ENCODE data around the gene SLC66A2. TPM values are rescaled to one million over a fixed set of nuclear protein-coding genes. Genes with fewer than 3 reads are reported as not detected.

The SLC66A2 gene
- total RNA-seq, 1 donor from 2014 or later = 52.9 TPM

DNA sequence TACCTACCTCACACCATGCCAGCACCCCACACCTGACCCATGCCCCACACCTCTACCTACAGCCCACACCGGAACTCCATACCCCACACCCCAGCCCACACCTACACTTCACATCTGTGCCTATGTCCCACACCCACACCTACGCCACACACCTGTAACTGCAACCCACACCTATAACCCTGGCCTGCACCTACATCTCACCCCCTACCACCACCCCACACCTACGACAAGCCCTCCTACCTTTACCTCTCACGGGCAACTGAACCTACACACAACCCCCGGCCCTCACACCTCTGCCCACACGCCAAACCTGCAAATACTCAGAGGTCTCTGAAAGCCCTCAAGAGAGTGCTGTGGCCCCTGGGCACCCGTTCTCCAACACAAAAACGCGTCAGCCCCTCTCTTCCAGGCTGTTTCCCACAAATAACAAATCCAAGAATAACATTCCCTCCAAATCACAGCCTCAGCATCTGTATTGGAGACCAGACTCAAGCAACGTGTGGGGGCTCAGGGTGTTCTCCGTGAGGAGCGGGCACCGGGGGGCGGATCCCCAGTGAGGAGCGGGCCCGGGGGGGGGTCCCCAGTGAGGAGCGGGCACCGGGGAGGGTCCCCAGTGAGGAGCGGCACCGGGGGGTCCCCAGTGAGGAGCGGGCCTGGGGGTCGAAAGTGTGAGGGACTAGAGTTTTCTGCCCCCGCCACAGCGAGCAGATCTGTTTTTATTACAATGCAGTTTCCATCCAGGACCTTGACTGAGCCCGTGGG lies 33.4 kb downstream of the SLC66A2 start:
- Histone ChIP-seq H3K27ac (no peak overlapping the region), H3K4me3 (no peak overlapping the region), H3K4me1 (no peaks in the 10 kb centered on the region), H3K36me3 (peaks cover 34 to 67% of the 10 kb centered on the region in 2 donors), H3K9me3 (no peaks in the 10 kb centered on the region), H3K27me3 (no peaks in the 10 kb centered on the region)
- no peak for TF ChIP-seq CTCF (IDR thresholded peaks at IDR 0.05)
- intact Hi-C loops (cut with DNase I) = no loop called here
- DNase-seq (ENCODE audit: low spot score in 2 of 2) = peak in 1 of 2 donors; percentile 25

GRCh38 chr18:79917169-79917852 lies 34.1 kb downstream of the SLC66A2 start:
- intact Hi-C loops (cut with DNase I) = no loop called here
- no peak for TF ChIP-seq CTCF (IDR thresholded peaks at IDR 0.05)
- Histone ChIP-seq H3K27me3 (no peaks in the 10 kb centered on the region), H3K4me3 (no peak overlapping the region), H3K27ac (no peak overlapping the region), H3K4me1 (no peaks in the 10 kb centered on the region), H3K36me3 (peaks cover 34 to 68% of the 10 kb centered on the region in 2 donors), H3K9me3 (no peaks in the 10 kb centered on the region)
- DNase-seq (ENCODE audit: low spot score in 2 of 2) = no peak

DNA sequence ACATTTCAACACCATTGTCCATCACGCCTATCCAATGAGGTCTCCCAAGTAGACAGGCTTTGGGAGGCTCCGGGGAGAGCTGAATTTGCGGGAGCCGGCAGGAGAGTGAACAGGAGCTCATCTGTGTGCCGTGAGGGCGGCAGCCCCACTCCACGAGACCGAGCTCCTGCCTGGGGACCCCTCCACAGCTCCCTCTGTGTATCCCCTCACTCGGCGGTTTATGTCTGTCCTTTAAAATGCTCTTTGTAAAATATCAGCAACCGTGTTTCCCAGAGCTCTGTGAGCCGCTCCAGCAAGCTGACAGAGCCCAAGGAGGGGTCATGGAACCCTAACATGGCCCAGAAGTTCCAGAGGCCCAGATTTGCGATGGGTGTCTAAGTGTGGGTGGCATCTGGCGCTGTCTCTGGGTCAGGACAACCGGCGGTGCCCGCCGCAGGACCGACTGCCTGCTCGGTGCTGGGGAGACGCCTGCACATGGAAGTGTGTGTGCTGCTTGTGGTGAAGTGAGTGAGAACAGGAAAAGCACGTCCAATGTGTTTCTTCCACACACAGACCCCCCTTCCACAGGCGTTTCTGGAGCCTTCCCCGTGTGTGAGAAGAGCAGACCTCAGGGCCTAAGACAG lies 34.8 kb downstream of the SLC66A2 start:
- Histone ChIP-seq H3K36me3 (peaks cover 34 to 68% of the 10 kb centered on the region in 2 donors), H3K4me3 (no peak overlapping the region), H3K27ac (no peak overlapping the region), H3K27me3 (no peaks in the 10 kb centered on the region), H3K9me3 (no peaks in the 10 kb centered on the region), H3K4me1 (no peaks in the 10 kb centered on the region)
- no peak for DNase-seq (ENCODE audit: low spot score in 2 of 2)
- intact Hi-C loops (cut with DNase I) = no loop called here
- TF ChIP-seq CTCF (IDR thresholded peaks at IDR 0.05) = no peak

DNA sequence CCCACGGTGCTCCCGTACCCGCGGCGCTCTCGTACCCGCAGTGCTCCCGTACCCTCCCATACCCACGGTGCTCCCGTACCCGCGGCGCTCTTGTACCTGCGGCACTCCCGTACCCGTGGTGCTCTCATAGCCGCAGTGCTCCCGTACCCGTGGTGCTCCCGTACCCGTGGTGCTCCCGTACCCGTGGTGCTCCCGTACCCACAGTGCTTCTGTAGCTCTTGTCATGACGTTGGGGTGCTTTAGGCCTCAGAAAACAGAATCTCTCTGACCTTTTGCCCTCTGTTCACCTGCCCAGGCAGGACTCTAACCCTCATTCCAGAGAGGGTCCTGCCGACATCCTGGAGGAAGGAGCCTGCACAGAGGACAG lies 35.3 kb downstream of the SLC66A2 start:
- H3K36me3 ChIP-seq = peaks cover 34 to 68% of the 10 kb centered on the region in 2 donors
- TF ChIP-seq CTCF (IDR thresholded peaks at IDR 0.05) = no peak
- no peak overlapping the region for H3K4me3 ChIP-seq
- no peaks in the 10 kb centered on the region for H3K9me3 ChIP-seq
- intact Hi-C loops (cut with DNase I) = no loop called here
- no peaks in the 10 kb centered on the region for H3K4me1 ChIP-seq
- H3K27ac ChIP-seq = no peak overlapping the region
- H3K27me3 ChIP-seq = no peaks in the 10 kb centered on the region
- no peak for DNase-seq (ENCODE audit: low spot score in 2 of 2)

DNA sequence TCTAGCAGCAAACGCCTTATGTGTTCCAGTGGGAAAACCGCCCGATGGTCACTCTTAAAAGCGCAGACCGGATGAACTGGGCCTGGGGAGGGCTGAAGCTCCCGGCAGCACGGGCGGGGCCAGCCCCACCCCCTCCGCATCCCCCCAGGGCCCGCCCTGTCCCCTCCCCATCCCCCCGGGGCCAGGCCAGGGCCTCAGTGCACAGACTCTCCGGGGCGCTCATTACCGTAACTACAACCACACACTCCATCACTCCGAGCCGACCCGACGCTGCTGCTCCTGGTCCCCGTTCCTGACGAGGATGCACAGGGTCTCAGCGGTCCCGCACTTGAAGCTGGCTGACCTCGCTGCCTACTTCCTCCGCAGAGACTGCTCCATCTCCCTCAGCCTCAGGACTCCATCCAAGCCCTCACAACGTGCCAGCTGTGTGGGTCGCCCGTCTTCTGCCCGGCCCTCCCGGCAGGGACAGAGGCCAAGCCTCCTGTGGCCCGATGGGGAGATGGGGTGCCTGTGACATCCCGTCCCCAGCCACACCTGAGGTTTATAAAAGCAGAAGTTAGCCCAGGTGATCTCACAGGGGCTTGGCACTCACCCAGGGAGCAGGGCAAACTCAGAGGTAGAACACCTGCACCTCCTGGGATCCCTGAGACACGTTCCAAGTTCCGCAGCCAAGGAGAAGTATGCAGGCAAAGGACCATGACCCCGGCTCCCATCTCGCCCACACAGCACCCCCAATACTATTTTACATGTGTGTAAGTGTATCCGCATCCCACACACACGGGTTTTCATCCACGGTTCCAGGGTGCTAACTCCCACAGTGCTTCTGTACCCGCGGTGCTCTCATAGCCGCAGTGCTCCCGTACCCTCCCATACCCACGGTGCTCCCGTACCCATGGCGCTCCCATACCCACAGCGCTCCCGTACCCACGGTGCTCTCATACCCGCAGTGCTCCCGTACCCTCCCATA lies 36.0 kb downstream of the SLC66A2 start:
- Histone ChIP-seq H3K4me1 (no peaks in the 10 kb centered on the region), H3K9me3 (no peaks in the 10 kb centered on the region), H3K36me3 (peaks cover 34 to 68% of the 10 kb centered on the region in 2 donors), H3K27me3 (no peaks in the 10 kb centered on the region), H3K4me3 (no peak overlapping the region), H3K27ac (no peak overlapping the region)
- no peak for DNase-seq (ENCODE audit: low spot score in 2 of 2)
- TF ChIP-seq CTCF (IDR thresholded peaks at IDR 0.05) = no peak
- intact Hi-C loops (cut with DNase I) = no loop called here

Measured in ascending aorta (tissue), 2 donors.